HG03039 (cell line): ENCODE data around the gene TMEM200A.

Experiments
- ATAC-seq: cut with Tn5 transposase; IDR thresholded peaks from one replicate; pipeline ENCODE4 v1.9.1; 2021; ENCODE audit warnings: mild to moderate bottlenecking, moderate library complexity; ENCODE audit not compliant: unreplicated experiment

Gene TMEM200A

DNA sequence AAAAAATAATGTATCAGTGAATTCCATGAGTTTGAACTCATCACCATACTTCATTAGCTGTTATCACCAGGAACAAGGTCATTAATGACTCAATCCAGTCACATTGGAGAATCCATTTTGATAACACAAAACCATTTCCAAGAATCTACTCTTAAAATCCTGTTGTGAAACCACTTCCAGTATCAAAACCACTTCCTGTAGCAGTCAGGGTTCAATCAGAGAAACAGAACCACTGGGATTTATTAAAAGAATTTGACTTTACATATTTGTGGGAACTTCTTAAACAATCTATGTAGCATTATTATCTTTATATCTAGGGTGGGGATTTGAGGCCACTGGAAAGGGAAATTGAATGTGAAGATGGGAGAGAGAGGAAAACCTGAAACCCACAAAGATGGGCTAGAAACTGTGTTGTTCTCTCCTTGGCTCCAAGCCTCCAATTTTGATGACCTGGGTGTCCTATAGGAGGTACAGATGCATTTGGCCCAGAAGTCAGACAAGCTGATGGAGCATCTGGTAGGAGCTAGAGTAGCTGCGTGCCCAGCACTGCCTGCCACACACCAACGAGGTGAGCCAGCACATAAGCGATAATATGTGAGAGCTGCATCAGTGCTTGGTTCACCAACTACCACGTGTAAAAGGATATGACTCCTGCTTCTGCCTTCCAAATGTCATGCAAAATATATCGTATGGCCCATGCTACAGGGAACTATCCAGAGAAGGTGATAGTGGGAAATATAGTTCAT lies 117.0 kb downstream of the TMEM200A start:
- no peak for ATAC-seq

DNA sequence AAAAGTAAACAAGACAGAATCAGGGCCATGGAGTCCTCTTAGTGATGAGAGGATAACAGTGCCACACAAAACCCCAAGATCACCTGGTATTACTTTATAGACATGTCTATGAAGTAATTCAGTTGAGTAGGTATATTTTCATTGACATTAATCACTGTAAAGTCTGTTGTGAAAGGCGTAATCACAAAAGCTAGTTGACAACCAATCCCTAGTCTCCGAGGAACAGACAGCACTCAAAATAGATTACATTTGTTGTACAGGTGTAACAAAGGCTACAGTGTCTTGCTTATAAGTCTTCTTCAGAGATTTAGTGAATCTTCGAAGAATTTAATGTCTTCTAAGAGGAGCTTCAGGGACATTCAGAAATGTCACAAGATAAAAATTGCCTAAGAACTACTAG lies 120.1 kb downstream of the TMEM200A start:
- ATAC-seq: no peak

GRCh38 chr6:130486417-130486816 lies 120.6 kb downstream of the TMEM200A start:
- no peak for ATAC-seq

DNA sequence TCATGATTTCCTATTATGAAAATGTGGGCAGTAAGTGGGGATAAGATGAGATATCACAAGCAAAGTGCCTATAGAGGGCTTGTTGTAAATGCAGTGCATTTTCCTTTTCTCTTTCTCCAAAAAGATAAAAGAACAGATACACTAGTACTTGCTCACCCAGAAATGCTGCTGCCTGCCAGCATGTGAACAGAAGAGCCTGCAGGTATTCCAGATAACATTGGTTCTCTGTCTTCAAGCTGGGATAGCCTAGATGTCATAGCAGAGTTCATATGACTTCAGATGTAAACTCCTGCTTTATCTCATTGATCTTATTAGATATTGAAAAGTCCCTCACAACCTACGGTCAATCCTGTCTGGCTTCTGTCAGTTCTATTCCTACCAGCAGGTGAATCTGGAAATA lies 123.7 kb downstream of the TMEM200A start:
- ATAC-seq: no peak
